Fibroblast of villous mesenchyme (primary cell): ENCODE data around the gene ACIN1. TPM values are rescaled to one million over a fixed set of nuclear protein-coding genes. Genes with fewer than 3 reads are reported as not detected.

Experiments
- DNase-seq: peaks from one replicate; pipeline ENCODE4 v3.0.0-alpha.2; 2010; ENCODE audit warnings: low read depth
- H3K4me3 ChIP-seq: 2 replicates; pipeline ENCODE4 v1.5.1; 2011; ENCODE audit warnings: low read depth, mild to moderate bottlenecking, low read length
- CTCF ChIP-seq: IDR thresholded peaks from 2 replicates; pipeline ENCODE4 v1.5.1; 2012; ENCODE audit warnings: low read depth, mild to moderate bottlenecking, low read length; ENCODE audit not compliant: insufficient read depth
- total RNA-seq: library from RNA; depleted of rRNA; stranded (reverse); fragments of >200 nt; gene quantifications from 2 replicates; pipeline ENCODE4 v1.2.3, GENCODE V29; 2012

Gene ACIN1
- total RNA-seq, 1 donor = 106 TPM

DNA sequence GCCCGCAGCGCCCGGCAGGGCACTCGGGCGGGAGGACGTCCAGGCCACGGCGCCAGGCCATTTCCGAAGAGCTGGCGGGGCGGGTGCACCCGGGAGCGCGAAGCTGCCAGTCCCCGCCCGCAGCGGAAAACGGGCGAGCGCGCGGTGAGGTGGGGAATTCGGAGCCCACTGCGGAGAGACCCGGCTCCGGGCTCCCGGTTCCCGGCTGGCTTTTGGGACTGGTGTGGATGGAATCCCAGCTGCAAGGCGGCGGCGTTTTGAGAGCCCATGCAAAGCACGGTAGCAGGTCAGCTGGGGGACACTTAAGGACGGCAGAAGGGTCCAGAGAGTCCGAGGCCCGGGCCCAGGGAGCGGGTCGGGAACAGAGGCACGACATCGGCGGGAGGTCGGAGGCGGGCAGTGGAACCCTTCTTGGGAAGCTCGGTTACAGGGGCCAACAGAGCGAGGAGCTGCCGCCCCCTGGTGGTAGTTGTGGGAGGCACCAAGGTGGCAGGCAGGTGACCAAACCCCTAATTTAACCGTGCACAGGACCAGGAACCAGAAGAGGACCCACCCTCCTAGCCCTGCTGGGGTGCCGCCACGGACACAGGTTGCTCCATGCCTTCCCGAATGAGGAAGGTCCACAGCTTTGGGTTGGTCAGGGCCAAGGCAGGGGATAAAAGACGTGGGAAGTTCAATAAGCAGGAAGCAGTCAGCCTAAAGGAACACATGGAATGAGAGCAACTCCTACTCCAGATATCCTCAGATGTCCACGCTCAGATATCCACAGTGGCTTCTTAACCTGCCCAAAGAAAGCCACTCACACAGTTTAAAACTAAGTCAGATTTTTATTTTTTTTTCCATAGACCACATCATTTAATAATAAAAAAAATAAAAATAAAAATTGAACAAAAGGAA lies 36.9 kb downstream of the ACIN1 start:
- peak; percentile 94 for TF ChIP-seq CTCF
- peak overlapping the region; percentile 59 for H3K4me3 ChIP-seq
- DNase-seq = peak; percentile 85

- no peak for TF ChIP-seq CTCF
- DNase-seq = peak; percentile 71
- peak within 1 kb of the TSS; percentile 59 for H3K4me3 ChIP-seq
Observed at GRCh38 chr14:23056956-23057756, 37.8 kb downstream of the ACIN1 start, which contains the start of gene CDH24. TSS of gene CDH24 (minus strand) at chr14:23057520. CDS start at chr14:23055733, 1,787 bp downstream.

DNA sequence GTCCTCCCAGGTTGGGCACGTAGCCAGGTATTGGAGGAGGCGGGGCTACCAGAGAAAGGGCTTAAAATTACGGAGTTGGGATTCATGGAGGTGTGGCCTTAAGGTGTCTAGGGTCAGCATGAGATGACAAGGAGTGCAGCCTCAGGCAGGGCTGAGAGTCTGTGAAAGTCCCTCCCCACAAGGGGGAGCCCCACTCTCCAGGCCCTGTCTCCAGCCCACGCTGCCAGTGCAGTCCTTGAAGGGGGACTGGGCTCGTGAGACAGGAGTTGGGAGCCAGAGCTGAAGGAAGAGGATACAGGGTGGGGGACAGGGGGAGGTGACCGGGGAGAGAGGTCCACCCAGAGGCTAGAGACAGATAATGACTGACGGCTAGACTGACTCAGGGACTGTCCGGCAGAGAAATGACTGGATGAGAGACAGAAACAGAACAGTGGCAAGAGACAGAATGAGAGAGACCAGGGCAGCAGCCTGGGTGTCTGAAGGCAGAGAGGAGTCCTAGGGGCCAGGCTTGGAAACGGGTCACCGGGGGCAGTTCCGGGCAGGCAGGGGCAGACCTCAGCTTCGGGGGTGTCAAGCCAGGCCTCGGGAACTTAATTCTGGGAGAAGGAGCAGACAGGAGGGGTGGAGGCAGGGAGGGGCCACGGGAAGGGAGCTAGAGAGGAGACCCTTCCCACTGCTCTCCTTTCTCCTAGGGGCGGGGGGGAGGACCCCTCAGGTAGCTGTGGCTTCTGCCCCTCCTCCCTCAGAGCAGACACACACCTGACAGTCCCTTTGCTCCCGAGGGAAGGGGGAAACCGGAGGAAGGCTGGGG lies 38.6 kb downstream of the ACIN1 start:
- DNase-seq = peak; percentile 68
- peak; percentile 81 for TF ChIP-seq CTCF
- peak overlapping the region; percentile 59 for H3K4me3 ChIP-seq

- TF ChIP-seq CTCF = no peak
- no peak overlapping the region for H3K4me3 ChIP-seq
- DNase-seq = peak; percentile 59
Observed at GRCh38 chr14:23055621-23056144, 39.3 kb downstream of the ACIN1 start.

- no peak for DNase-seq
- no peak overlapping the region for H3K4me3 ChIP-seq
- TF ChIP-seq CTCF = no peak
Observed at GRCh38 chr14:23055147-23055550, 39.8 kb downstream of the ACIN1 start.

DNA sequence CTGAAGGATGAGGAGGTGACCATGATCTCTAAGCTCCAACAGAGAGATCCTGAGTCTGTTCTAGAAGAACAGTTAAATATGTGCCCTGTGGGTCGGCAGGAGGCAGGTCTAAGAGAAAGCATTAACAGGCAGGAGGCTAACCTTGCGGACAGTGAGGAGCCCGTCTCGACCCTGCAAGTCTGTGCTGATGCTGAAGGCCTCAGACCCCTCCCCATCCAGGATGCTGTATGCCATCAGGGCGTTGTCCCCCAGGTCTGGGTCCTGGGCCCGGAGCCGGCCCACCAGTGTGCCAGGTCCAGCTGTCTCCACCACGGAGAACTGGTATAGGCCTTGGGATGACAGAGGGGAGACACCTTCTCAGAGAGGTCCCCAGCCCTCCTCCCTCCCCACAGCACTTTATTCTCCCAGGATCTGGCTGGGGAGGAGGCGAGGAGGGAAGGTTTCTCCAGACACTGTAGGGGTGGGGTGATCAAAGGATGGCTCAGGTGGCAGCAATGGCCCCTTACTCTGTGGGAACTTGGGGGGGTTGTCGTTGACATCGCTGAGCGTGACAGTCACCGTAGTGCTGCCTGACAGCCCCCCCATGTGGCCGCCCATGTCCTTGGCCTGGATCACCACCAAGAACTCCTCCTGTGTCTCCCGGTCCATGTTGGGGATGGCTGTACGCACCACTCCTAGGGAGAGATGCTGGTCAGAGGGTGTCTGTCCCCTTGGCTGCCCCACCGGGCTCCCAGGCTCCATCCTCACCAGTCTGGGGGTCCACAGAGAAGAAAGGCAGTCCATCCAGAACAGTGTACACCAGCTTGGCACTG lies 40.7 kb downstream of the ACIN1 start:
- no peak for DNase-seq
- H3K4me3 ChIP-seq = no peak overlapping the region
- TF ChIP-seq CTCF = no peak
